Measurements from ENCODE around the gene ATP5IF1.

ATP5IF1 gene

DNA sequence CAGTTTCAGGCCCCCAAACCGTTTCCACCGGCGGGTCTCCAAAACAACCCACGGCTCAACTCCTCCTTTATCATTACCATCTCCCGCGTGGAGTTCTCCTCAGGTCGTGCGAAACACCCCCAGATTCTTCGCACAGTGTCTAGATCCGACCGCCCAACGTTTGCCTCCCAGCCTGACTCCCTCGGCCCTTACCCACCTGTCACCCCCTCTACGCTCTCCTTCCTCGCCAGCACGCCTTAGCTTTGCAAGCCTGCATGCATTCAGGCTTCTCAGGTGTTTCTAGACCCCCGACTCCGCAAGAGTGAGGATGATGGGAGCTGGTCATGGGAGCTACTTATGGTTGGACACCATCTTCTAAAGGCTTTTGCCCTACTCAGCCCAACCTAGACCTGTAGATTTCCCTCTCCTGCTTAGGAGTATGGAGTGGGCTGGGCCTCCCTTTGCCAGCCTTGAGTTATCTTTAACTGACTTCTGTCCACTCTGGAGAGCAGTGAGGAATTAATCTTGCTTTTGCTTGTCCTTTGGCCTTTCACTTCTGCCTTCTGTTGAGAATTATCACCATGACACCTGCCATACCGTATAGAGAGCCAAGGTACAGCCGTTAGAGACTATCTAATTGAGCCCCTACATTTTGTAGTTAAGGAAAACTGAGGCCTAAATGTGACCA, 865 bp downstream of the ATP5IF1 start:
- DNase-seq (ENCODE audit: low read depth): no peak

DNA sequence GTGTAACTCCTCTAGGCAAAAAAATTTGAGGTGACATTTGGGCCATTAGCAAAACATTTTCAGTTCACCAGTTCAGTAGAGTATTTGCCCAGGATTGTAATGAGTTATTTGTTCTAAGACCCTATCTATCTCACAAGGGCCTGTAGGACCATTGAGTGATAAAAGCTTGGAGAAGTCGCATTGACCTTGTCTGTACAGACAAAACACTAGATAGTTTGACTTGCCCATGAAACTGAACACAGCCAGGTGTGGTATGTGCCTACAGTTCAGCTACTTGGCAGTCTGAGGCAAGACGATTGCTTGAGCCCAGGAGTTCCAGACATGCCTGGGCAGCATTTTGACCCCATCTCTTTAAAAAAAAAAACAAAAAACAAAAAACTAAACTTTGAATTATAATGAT, 3.1 kb downstream of the ATP5IF1 start:
- no peak for DNase-seq (ENCODE audit: low read depth)

DNA sequence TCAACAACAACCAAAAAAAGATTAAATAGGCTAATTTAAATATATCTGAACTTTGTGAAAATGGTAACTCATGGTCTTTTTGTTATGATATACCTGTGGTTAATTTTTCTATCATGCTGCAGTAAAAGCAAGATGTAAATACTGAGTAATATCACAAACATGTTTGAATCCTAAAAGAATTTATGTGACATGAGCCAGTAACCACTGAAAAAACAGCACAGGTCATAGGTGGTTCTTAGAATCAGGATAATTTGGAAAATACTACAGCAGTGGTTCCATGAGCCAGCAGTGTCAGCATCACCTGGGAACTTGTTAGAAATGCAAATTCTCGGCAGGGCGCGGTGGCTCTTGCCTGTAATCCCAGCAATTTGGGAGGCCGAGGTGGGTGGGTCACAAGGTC, 4.1 kb downstream of the ATP5IF1 start:
- no peak for DNase-seq (ENCODE audit: low read depth)

DNA sequence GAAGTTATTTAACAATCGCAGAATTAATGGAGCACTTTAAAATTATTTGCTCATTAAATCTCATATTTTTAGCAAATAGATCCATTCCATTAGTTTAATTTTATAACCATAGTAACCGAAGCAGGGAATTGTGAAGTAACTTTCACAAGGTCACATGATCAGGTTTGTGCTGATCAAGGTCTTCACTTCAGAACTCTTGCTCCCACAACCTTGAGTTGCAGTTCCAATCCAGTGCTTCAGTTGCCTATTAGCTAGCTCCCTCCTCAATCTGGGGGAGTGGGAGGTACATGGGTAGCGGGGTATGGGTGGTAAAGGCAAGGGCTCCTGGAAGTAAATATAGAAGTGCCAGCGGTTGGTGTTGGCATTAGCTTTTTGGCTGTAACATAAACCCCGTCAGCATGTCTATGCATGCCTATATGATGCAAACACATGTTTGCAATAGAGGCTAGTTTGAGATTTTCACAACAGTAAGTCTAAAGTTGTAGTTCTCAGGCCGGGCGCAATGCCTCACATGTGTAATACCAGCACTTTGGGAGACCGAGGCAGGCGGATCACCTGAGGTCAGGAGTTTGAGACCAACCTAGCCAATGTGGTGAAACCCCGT, 5.8 kb downstream of the ATP5IF1 start:
- no peak for DNase-seq (ENCODE audit: low read depth)

DNA sequence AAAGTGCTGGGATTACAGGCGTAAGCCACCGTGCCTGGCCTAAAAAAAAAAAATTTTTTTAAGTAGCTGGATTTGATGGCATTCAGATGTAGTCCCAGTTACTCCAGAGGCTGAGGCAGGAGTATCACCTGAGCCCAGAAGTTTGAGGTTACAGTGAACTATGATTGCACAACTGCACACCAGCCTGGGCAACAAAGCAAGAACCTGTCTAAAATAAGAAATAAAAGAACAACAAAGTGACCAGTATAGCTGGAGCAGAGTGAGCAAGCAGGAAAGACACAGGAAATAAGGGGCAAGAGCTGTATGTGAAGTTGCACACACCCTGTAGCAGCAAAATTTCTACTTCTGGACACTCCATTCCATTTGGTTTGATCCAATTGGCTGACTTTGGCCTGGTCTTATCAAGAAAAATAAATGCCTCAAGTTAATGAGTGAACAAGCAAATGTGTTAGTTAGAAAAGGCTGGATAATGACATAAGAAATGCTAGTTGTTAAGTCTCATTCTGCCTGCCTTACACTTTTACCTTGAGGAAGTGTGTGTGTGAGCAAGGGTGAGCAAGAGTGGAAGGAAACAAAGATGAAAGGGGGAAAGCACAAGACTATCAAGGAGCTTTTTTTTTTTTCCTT, 7.9 kb downstream of the ATP5IF1 start:
- no peak for DNase-seq (ENCODE audit: low read depth)

DNA sequence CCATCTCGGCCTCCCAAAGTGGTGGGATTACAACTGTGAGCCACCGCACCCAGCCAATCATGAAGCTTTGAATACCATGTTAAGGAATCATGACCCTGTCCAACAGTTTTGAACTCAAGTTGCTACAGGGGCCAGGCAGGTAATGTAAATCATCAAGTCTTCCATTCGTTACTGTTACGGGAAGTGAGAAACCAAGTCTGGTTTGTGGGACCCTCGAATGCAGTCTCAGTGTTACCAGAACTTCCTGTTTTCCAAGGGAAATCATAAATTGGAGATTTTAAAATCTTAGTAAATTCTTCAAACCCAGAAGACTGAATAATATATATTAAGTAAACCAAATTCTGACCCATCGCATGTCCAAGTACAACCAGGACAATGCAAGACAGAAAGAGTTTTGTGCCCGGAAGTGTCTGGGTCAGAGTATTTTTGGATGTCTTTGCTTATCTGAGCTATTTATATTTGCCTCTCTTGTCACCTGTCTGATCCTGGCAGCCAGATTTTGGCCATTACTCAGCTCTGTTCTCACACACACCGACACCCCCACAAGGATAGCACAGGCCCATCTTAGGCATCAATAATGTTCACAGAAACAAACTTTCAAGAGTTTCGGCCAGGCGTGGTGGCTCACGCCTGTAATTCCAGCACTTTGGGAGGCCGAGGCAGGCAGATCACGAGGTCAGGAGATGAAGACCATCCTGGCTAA, 8.8 kb downstream of the ATP5IF1 start:
- no peak for DNase-seq (ENCODE audit: low read depth)

DNA sequence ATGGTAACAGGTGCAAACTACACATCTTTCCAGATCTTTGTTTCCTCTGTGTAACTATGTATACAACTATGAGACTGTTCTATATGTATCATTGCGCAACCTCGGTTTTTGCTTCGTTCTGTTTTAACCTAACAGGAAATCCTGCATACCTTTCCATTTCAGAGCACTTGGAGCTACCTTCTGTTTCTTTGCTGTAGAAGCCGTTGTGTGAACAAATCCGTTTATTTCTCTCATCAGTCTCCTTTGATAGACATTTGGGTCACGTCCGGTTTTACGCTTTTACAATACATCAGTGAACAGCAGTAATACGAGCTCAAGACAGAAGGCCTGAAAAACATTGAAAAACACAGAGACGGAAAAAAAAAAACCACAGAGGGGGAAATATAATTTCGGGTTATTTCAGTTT, 10.5 kb downstream of the ATP5IF1 start:
- no peak for DNase-seq (ENCODE audit: low read depth)

DNA sequence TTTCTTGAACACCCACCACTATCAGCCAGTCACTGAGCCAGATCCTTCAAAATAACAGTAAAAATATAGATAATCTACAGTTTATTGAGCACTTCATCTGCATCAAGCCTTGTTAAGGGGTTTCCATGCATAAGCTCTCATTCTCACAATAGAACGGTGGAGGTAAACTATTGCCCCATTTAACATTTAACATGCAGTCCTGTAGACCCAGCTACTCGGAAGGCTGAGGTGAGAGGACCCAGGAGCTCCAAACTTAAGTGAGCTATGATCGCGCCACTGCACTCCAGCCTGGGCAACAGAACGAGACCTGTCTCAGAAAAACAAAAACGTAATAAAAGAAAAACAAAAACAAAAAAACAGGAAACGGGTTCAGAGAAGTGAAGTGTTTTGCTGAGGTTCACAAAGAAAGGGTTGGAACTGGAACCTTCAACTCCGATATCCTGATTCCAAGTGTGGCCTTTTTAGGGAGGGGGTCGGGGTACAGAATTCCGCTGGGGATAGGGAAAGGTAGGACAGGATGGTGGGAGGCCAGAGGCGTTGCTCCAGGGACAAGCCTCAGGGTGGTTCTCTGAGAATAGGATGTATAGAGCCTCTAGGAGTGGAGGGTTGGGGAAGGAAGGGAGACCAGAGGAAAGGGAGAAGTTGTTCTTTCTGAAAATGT, 11.8 kb downstream of the ATP5IF1 start:
- no peak for DNase-seq (ENCODE audit: low read depth)

DNA sequence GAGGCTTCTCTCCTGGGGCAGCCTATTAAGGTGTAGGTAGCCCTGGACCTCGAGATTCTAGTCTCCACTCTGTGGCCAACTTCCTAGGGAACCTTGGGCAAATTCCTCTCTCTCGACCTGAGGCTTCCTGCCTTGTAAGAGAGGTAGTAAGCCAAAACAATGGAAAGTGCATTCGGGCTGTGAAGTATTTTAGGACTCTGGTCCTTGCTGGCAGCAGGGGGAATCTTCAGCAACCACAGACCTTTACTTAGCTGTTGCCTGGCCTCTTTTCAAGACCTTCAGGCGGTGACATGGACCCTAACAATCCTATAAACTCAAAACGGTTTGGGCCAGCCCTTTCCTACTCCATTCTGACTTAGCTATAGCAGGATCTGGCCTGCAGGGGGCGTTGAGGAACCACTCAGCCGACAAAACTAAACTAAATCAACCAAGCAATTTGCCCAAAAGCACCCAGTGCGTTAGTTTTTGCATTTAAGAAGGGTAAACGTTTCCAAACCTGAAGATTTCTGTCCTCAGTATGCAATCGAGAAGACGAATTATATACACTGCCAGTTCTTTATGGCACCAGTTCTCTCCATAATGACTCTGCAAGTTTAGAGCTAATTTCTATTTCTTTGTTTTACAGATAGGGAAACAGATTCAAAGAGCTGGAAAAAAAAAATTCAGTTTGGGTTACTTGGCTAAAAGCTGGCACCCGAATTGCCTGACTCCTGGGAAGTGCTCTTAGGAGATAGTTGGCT, 12.5 kb downstream of the ATP5IF1 start:
- DNase-seq (ENCODE audit: low read depth): peak; percentile 62

DNA sequence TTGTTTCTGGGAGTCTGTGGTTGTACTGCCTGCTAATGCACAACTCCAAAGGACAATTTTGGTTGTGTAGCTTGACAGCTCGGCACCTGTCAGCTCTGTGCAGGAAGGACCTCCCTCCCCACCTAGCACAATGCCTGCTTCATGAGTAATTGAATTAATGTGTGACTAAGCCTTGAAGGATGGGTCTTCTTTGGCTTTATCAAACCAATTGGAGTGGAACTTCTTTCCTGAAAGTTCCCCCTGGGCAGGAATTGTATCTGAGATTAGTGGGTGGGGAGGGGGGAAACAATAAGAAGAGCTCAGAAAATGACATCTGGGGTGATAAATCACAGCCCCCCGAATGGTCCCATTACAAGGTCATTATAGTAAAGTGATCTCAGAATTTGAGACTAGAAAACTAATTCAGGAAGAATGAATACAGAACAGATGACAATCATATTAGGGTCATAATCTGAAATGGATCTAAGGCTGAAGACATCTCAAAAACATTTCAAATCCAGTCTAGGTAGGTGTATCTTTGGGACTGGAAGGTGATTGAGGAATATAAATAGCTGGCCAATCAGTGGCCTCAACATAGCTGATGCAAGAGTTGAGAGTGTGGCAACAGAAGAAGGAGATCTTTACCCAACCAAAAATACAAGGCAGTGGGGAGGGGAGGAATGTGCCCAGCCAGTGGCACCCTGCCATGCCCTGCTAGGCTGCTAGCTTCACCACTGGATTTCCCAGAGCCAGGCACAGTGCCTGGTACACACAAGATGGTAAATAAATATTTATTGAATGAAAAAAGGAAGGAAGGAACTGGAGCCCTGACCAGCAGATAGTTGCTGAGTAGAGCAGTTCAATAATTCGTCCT, 13.3 kb downstream of the ATP5IF1 start:
- no peak for DNase-seq (ENCODE audit: low read depth)

DNA sequence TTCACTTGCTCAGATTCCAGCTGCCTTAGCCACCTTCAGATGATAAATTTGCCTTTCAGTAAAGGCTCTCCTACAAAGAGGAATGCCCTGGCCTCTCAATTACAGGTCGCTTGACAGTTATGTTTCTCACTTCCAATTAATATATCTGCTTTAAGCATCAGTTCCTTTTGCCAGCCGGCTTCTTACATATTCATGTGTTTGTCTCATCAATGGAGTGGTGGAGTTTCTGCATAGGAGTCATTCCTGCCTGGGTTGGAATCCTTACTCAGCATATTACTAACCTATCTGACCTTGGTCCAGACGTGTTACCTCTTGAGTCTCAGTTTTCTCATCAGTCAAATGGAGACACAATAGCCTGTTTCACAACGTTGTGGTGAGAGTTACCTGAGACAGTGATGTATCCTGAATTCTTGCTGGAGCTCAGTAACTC, 14.0 kb downstream of the ATP5IF1 start:
- no peak for DNase-seq (ENCODE audit: low read depth)

DNA sequence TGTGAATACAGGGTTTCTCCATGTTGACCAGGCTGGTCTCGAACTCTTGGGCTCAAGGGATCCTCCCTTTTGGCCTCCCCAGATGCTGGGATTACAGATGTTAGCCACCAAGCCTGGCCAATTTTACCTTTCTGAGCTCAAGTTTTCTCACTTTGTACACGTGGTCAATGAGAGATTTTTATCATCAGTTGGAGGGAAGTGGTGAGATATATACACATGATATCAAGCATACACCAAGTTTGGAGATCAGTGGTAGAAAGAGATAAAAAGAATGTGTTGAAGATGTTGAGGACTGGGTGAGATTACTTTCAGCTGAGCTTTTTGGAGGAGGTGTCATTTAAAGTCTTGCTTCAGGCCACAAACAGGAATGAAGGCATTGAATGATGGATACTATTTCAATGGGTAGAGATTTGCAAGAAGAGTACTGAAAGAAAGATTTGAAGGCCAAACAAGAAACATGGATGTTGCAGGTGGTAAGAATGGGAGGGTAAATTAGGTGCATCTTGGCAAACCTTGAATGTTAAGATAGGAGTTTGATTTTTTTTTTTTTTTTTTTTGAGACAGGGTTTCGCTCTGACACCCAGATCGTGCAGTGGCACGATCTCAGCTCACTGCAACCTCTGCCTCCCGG, 20.4 kb downstream of the ATP5IF1 start:
- no peak for DNase-seq (ENCODE audit: low read depth)

DNA sequence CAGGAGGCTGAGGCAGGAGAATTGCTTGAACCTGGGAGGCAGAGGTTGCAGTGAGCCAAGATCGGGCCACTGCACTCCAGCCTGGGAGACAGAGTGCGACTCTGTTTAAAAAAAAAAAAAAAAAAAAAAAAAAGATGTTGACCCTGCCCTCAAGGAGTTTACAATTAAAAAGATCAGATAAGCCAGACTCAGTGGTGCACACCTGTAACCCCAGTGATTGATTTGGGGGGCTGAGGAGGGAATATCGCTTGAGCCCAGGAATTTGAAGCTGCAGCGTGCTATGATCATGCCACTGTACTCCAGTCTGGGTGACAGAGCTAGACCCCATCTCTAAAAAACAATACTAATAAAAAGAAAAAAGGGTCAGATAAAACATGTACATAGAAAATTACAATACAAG, 21.8 kb downstream of the ATP5IF1 start:
- DNase-seq (ENCODE audit: low read depth): no peak

DNA sequence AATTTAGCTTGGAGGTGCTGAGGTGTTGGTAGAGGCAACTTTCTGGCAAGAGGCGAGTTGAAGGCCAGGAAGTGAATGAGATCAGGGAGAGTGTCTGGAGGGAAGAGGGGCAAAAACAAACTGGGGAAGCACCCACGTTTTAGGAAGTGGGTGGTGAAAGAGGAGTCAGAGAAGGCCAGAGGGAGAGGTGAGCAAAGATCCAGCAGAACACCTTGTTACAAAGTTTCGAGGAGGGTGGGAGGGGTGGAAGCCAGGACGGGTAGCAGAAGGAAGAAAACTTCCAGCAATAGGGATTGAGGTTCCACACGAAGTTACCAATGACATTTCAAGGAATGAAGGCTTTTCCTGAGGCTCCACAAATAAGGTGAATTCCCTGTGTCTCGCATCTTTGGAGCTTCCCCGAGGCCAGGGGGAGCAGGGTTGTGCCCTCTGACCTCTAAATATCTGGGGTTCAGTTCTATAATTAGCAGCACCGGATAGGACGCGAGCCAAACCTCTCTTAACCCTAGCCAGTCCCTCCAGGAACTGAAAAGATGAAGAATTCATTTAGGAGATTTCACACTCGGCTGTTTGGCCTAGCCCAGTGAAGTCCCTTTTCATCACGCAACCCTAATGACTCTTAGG, 22.8 kb downstream of the ATP5IF1 start:
- no peak for DNase-seq (ENCODE audit: low read depth)

DNA sequence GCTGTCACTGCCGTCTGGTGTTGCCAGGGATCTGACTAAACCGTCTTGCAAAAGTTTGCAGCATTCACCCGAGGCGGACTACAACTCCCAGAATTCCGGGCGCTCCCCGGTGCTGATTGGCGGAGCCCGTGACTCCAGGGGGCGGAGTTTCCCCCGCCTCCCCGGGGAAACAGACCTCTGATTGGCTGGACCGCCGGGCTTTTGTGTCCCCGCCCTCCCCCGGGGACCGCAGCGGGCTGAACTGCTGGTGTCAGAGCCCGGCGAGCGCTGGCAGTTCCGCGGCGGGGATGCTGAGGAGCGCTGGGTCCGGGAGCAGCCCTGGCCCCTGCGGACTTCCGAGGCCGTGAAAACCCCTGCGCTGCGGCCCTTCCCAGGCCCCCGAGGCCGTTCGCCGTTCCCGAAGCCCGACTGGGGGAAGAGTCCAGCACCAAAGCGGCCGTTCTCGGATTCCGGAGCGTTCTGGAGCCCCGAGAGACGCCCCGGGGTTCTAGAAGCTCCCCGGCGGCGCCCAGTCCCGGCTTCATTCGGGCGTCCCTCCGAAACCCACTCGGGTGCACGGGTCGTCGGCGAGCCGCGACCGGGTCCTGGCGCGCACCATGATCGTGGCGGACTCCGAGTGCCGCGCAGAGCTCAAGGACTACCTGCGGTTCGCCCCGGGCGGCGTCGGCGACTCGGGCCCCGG, 23.5 kb downstream of the ATP5IF1 start, which contains the start of gene SESN2:
TSS of gene SESN2 (plus strand) at position 267 of the 682 bp plus-strand sequence. CDS start at position 597, 330 bp downstream.
- DNase-seq (ENCODE audit: low read depth): peak; percentile 99

DNA sequence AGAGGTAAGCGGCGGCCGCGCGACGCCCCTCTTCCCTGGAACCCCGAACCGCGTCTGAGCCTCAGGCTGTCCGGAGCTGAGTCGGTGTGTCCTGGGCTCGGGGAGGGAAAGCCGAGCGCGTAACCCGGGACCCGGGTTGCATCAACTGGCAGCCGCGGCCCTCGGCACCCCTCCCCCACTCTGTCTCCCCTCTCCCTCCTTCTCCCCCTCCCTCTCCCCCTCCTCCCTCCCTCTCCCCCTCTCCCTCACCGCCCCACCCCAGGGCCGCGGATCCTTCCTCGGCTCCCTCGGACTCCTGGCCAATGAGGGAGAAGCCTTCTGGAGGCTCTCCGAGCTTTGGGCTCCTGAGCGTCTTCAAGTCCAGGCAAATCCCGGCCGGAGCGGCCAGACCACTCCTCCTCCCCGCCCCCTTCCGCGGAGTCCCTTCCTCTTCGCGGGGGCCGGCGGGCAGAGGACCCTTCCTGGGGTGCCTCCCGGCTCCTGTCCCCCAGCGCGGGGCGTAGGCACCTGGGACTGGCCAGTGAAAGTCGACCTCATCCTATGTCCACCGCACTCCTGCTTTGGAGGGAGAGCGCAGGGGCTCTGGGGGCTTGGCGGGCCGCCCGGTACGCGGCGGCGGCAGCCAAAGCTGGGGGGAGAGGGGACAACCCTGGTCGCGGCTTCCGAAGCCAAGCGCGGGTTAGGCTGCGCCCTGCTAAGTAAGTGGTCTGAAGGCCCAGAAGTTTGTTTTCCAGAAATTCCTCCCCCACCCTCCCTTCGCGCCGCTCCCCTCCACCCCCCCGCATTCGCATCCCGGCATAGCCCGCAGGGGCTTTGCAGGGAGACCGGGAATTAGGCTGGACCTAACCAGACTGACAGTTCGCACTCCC, 24.2 kb downstream of the ATP5IF1 start:
- DNase-seq (ENCODE audit: low read depth): no peak

DNA sequence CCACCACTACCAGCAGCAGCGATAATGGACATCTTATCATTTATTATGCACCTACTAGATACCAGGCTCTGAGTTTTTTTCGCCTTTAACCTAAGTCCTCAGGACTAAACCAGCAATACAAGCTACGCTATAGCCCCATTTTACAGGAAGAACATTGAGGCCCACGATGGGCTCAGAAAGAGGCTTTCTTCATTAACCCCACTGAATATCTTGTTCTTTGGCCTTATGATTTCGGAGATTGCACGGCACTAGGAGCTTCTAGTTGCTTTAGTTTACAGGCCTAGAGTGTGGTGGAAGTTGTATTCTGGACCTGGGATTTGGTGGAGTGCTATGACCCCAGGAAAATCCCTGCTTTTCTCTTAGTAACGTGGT, 24.9 kb downstream of the ATP5IF1 start:
- no peak for DNase-seq (ENCODE audit: low read depth)

DNA sequence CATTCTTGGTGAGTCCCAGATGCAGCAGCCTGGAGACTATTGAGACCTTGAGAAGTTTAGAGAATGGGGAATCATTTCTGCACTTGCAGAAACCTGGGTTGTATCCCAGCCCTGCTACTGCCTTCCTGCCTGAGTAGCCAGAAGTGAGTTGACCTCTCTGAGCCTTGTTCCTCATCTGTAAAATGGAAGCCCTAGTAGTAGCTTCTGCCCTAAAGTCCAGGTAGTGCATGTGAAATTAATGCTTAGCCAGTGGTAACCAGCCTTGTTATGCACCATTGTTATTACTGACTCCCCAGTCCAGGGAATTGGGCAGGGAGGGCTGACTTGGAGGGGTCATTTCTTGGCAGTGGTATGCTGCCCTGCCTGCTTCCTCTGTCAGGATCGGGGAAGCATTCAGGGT, 29.0 kb downstream of the ATP5IF1 start:
- no peak for DNase-seq (ENCODE audit: low read depth)

Measured in stimulated activated CD4-positive, alpha-beta T cell treated with anti-CD3 and anti-CD28 coated beads, Interleukin-2, amount 100 ng/mL, for 4 hours (primary cell).